ENCODE measurements around the gene WBP2. TPM values are rescaled to one million over a fixed set of nuclear protein-coding genes. Genes with fewer than 3 reads are reported as not detected.

The WBP2 gene
- total RNA-seq, 1 experiment from 2014 or later, result 55.7 TPM

- CTCF ChIA-PET, result no interaction called here
- no peak overlapping the region for H3K27ac Mint-ChIP-seq (ENCODE audit: low read depth, unreplicated experiment)
- H3K36me3 Mint-ChIP-seq (ENCODE audit: insufficient read depth, unreplicated experiment), result peaks cover 24% of the 10 kb centered on the region
- no TSS peak for BruUV-seq (replicated peaks)
- no peak for DNase-seq (ENCODE audit: unreplicated experiment)
- no peak for TF ChIP-seq CTCF (IDR thresholded peaks at IDR 0.05; ENCODE audit: unreplicated experiment)
- POLR2A ChIA-PET, result interaction anchor here (0.5 kb wide), 1 partner anchor 25 kb away, joined by 4 read pairs; no protein-coding TSS in a partner anchor
- H3K4me3 Mint-ChIP-seq (ENCODE audit: unreplicated experiment), result no peak overlapping the region
- intact Hi-C loops (cut with micrococcal nuclease), result no loop called here
- no peaks in the 10 kb centered on the region for H3K9me3 Mint-ChIP-seq (ENCODE audit: unreplicated experiment)
- no peaks in the 10 kb centered on the region for H3K27me3 Mint-ChIP-seq (ENCODE audit: insufficient read depth, unreplicated experiment)
- no peaks in the 10 kb centered on the region for H3K4me1 Mint-ChIP-seq (ENCODE audit: insufficient read depth, unreplicated experiment)
These were observed 32.4 kb downstream of the WBP2 start for GRCh38 chr17:75822800-75823166.

GRCh38 chr17:75822119-75822799 lies 32.9 kb downstream of the WBP2 start:
- Mint-ChIP-seq H3K36me3 (ENCODE audit: insufficient read depth, unreplicated experiment) (peaks cover 24% of the 10 kb centered on the region), H3K4me3 (ENCODE audit: unreplicated experiment) (no peak overlapping the region), H3K9me3 (ENCODE audit: unreplicated experiment) (no peaks in the 10 kb centered on the region), H3K27me3 (ENCODE audit: insufficient read depth, unreplicated experiment) (no peaks in the 10 kb centered on the region), H3K4me1 (ENCODE audit: insufficient read depth, unreplicated experiment) (no peaks in the 10 kb centered on the region), H3K27ac (ENCODE audit: low read depth, unreplicated experiment) (no peak overlapping the region)
- DNase-seq (ENCODE audit: unreplicated experiment), result peak; percentile 46
- BruUV-seq (replicated peaks), result no TSS peak
- CTCF ChIA-PET, result interaction anchor here (0.6 to 0.8 kb wide), 2 partner anchors 9 to 45 kb away, joined by 3 to 6 read pairs; no protein-coding TSS in a partner anchor
- POLR2A ChIA-PET, result interaction anchor here (0.5 kb wide), 1 partner anchor 25 kb away, joined by 4 read pairs; no protein-coding TSS in a partner anchor
- no peak for TF ChIP-seq CTCF (IDR thresholded peaks at IDR 0.05; ENCODE audit: unreplicated experiment)
- intact Hi-C loops (cut with micrococcal nuclease), result no loop called here

GRCh38 chr17:75821552-75821951 lies 33.6 kb downstream of the WBP2 start:
- ChIA-PET CTCF (interaction anchor here (0.6 to 0.8 kb wide), 2 partner anchors 9 to 45 kb away, joined by 3 to 6 read pairs; no protein-coding TSS in a partner anchor), POLR2A (no interaction called here)
- Mint-ChIP-seq H3K4me3 (ENCODE audit: unreplicated experiment) (no peak overlapping the region), H3K4me1 (ENCODE audit: insufficient read depth, unreplicated experiment) (no peaks in the 10 kb centered on the region), H3K9me3 (ENCODE audit: unreplicated experiment) (no peaks in the 10 kb centered on the region), H3K27ac (ENCODE audit: low read depth, unreplicated experiment) (no peak overlapping the region), H3K36me3 (ENCODE audit: insufficient read depth, unreplicated experiment) (peaks cover 27% of the 10 kb centered on the region), H3K27me3 (ENCODE audit: insufficient read depth, unreplicated experiment) (no peaks in the 10 kb centered on the region)
- no TSS peak for BruUV-seq (replicated peaks)
- intact Hi-C loops (cut with micrococcal nuclease), result no loop called here
- TF ChIP-seq CTCF (IDR thresholded peaks at IDR 0.05; ENCODE audit: unreplicated experiment), result no peak
- DNase-seq (ENCODE audit: unreplicated experiment), result no peak

- Mint-ChIP-seq H3K4me3 (ENCODE audit: unreplicated experiment) (no peak overlapping the region), H3K36me3 (ENCODE audit: insufficient read depth, unreplicated experiment) (peaks cover 30% of the 10 kb centered on the region), H3K27ac (ENCODE audit: low read depth, unreplicated experiment) (no peak overlapping the region), H3K27me3 (ENCODE audit: insufficient read depth, unreplicated experiment) (no peaks in the 10 kb centered on the region), H3K4me1 (ENCODE audit: insufficient read depth, unreplicated experiment) (no peaks in the 10 kb centered on the region), H3K9me3 (ENCODE audit: unreplicated experiment) (no peaks in the 10 kb centered on the region)
- BruUV-seq (replicated peaks), result no TSS peak
- no peak for TF ChIP-seq CTCF (IDR thresholded peaks at IDR 0.05; ENCODE audit: unreplicated experiment)
- POLR2A ChIA-PET, result interaction anchor here (1.6 kb wide), 1 partner anchor 35 kb away, joined by 4 read pairs; the partner anchor contains the start of gene WBP2
- CTCF ChIA-PET, result interaction anchor here (1.0 kb wide), 1 partner anchor 10 kb away, joined by 3 read pairs; no protein-coding TSS in a partner anchor
- no peak for DNase-seq (ENCODE audit: unreplicated experiment)
- intact Hi-C loops (cut with micrococcal nuclease), result no loop called here
These were observed 34.7 kb downstream of the WBP2 start for GRCh38 chr17:75820094-75821080.
